Calu3 (cell line): Measurements from ENCODE around the gene TNNT2. TPM values are rescaled to one million over a fixed set of nuclear protein-coding genes. Genes with fewer than 3 reads are reported as not detected.

Experiments used
- BruUV-seq: library from RNA; stranded (reverse); fragments of 400-500 nt; replicated peaks from 2 replicates; lab custom pipeline; 2021; lab: Mats Ljungman, UMichigan
- CTCF ChIA-PET: fragments of 300-600 bp; sonication (Branson Sonifier 250); formaldehyde crosslinking; loops from one replicate; lab custom pipeline; 2022; ENCODE audit warnings: antibody characterized with exemption; lab: Charles Lee
- DNase-seq: peaks from one replicate; pipeline ENCODE4 v3.0.0; 2022
- H3K27ac Mint-ChIP-seq: one replicate; pipeline ENCODE4 v1.8.0; 2022; ENCODE audit warnings: mixed read lengths; ENCODE audit not compliant: unreplicated experiment
- H3K27me3 Mint-ChIP-seq: one replicate; pipeline ENCODE4 v1.8.0; 2022; ENCODE audit warnings: mixed read lengths; ENCODE audit not compliant: unreplicated experiment
- H3K36me3 Mint-ChIP-seq: one replicate; pipeline ENCODE4 v1.8.0; 2022; ENCODE audit warnings: mild to moderate bottlenecking, moderate library complexity, mixed read lengths; ENCODE audit not compliant: insufficient read depth, unreplicated experiment
- H3K4me1 Mint-ChIP-seq: one replicate; pipeline ENCODE4 v1.8.0; 2022; ENCODE audit warnings: mild to moderate bottlenecking, low read depth, mixed read lengths; ENCODE audit not compliant: unreplicated experiment
- H3K4me3 Mint-ChIP-seq: one replicate; pipeline ENCODE4 v1.8.0; 2022; ENCODE audit warnings: mild to moderate bottlenecking, low read depth, moderate library complexity, mixed read lengths; ENCODE audit not compliant: unreplicated experiment
- H3K9me3 Mint-ChIP-seq: one replicate; pipeline ENCODE4 v1.8.0; 2022; ENCODE audit warnings: low read depth, mixed read lengths; ENCODE audit not compliant: unreplicated experiment
- CTCF ChIP-seq: fragments of 200-600 bp; IDR thresholded peaks from one replicate; pipeline ENCODE4 v1.8.0; 2022; ENCODE audit warnings: antibody characterized with exemption; ENCODE audit not compliant: unreplicated experiment
- intact Hi-C: fragments of 100-400 bp; cut with micrococcal nuclease; formaldehyde crosslinking; loops from one replicate; pipeline ENCODE4 v1.10.0; 2022; ENCODE audit not compliant: unreplicated experiment
- total RNA-seq: library from RNA; stranded (reverse); gene quantifications from 2 replicates; pipeline ENCODE4 v1.2.3, GENCODE V29; 2022

The TNNT2 gene
- total RNA-seq, 1 experiment from 2014 or later: 1.4 TPM

DNA sequence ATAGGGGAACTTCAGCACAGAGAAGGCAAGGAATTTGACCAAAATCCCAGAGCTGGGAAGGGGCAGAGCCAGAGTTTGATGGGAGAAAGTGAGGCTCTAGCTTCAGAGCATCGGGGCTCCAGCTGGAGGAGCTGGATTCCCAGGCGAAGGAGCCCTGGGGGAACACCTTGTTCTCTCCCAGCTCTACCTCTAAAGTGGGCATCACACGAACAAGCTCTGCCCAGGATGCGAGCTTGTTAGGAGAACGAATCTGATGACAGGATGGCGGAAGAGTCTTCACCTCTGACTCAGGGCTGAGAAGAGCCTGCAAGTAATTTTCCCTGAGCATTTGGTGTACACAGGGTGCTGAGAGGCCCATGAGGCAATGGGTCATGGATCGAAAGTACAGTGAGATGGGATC lies 22.0 kb downstream of the TNNT2 start:
- DNase-seq: no peak
- H3K4me3 Mint-ChIP-seq: no peak overlapping the region
- TF ChIP-seq CTCF: no peak
- intact Hi-C loops: no loop called here
- H3K27ac Mint-ChIP-seq: no peak overlapping the region
- no peaks in the 10 kb centered on the region for H3K36me3 Mint-ChIP-seq
- H3K27me3 Mint-ChIP-seq: peaks cover 84% of the 10 kb centered on the region
- no peaks in the 10 kb centered on the region for H3K4me1 Mint-ChIP-seq
- CTCF ChIA-PET: no interaction called here
- no TSS peak for BruUV-seq
- no peaks in the 10 kb centered on the region for H3K9me3 Mint-ChIP-seq

GRCh38 chr1:201354901-201355295 lies 22.6 kb downstream of the TNNT2 start:
- Mint-ChIP-seq H3K4me1 (no peaks in the 10 kb centered on the region), H3K9me3 (no peaks in the 10 kb centered on the region), H3K27me3 (peaks cover 87% of the 10 kb centered on the region), H3K4me3 (no peak overlapping the region), H3K27ac (no peak overlapping the region), H3K36me3 (no peaks in the 10 kb centered on the region)
- CTCF ChIA-PET: no interaction called here
- no TSS peak for BruUV-seq
- no peak for DNase-seq
- no peak for TF ChIP-seq CTCF
- intact Hi-C loops: no loop called here

DNA sequence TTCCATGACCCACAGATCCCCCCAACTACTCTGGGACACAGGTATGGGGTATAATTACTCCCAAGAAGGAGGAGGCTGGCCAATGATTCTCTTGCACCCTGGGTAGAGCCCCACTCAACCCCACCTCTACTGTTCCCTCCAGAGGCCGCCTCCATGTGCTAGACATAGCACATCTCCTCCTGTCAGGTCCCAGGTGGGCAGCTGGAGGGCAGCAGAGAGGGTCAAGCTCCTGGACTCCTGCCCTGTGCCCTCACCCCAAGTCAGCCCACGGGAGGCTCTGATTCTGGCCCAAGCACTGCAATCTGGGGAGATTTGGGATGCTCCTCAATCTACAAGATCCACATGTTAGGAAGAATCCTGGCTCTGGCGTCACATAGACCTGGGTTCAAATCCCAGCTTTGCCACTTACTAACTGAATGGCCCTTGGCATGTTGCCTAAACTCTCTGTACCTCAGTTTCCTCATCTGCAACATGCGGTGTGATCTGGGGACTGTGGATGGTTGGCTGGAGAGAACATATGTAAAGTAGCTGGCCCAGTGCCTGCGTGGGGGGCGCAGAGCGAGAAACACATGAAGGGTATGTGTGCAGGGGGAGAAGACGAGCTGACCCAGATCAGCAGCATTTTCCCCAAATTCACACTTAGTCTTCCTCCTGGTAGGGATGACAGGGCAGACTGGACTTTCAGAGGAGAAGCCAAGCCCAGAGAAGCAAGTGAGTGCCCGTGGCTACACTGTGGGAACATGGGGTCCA lies 23.2 kb downstream of the TNNT2 start:
- Mint-ChIP-seq H3K36me3 (no peaks in the 10 kb centered on the region), H3K27ac (no peak overlapping the region), H3K4me3 (no peak overlapping the region), H3K27me3 (peaks cover 87% of the 10 kb centered on the region), H3K9me3 (no peaks in the 10 kb centered on the region), H3K4me1 (no peaks in the 10 kb centered on the region)
- no peak for TF ChIP-seq CTCF
- DNase-seq: no peak
- CTCF ChIA-PET: no interaction called here
- no TSS peak for BruUV-seq
- intact Hi-C loops: no loop called here

DNA sequence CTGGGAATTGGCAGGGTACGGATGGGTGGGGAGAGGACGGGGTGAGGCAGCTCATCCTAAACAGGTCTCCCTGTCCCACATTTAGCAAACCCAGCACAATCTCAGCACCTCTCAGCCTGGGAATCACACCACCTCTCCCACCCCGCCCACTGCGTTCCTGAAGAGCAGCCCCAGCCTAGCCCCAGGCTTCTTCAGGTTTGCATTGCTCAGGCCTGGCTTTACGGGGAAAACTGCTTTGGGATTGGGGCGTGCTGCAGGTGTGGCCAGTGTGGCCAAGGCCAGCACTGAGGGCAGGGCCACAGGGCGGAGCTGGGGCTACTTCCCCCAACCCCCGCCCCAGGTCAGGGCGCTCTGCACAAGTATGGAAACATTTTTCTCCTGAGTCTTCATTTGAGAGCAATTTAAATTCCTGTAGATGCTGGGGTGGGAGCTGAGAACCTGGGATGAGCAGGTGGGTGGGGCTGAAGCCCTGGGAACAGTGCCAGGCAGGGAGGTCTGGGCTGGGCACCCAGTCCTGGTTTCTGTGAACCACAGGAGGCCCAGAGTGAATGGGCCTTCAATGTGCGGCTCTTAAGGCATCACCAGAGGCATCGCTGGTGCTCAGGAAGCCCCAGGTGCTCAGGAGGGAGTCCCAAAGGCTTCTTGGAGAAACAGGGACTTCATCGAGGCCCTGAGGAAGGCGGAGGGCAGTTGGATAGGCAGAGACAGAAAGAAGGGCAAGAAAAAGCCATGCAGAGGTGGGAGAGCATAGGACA lies 24.1 kb downstream of the TNNT2 start:
- Mint-ChIP-seq H3K27me3 (peaks cover 82% of the 10 kb centered on the region), H3K4me1 (no peaks in the 10 kb centered on the region), H3K9me3 (no peaks in the 10 kb centered on the region), H3K36me3 (no peaks in the 10 kb centered on the region), H3K4me3 (no peak overlapping the region), H3K27ac (no peak overlapping the region)
- no peak for DNase-seq
- BruUV-seq: no TSS peak
- TF ChIP-seq CTCF: no peak
- CTCF ChIA-PET: interaction anchor here (1.1 kb wide), 1 partner anchor 8 kb away, joined by 4 read pairs; no protein-coding TSS in a partner anchor
- intact Hi-C loops: no loop called here
